ENCODE data around the gene LSP1.

Gene LSP1

GRCh38 chr11:1838426-1839144, 14.3 kb upstream of the LSP1 start, which contains the start of gene TNNI2:
TNNI2 (plus strand) TSS chr11:1838981; CDS start chr11:1839697, 716 bp downstream.
- TF ChIP-seq GATA2 (IDR thresholded peaks at IDR 0.05; ENCODE audit: low read depth, low read length) (no peak), GATA3 (IDR thresholded peaks at IDR 0.05; ENCODE audit: low read depth, low read length) (no peak)

- no peak for TF ChIP-seq GATA3 (IDR thresholded peaks at IDR 0.05; ENCODE audit: low read depth, low read length)
- TF ChIP-seq GATA2 (IDR thresholded peaks at IDR 0.05; ENCODE audit: low read depth, low read length) = no peak
Observed at GRCh38 chr11:1839204-1839923, 13.5 kb upstream of the LSP1 start.

GRCh38 chr11:1839924-1840779, 12.7 kb upstream of the LSP1 start:
- TF ChIP-seq GATA3 (IDR thresholded peaks at IDR 0.05; ENCODE audit: low read depth, low read length) (no peak), GATA2 (IDR thresholded peaks at IDR 0.05; ENCODE audit: low read depth, low read length) (no peak)

- TF ChIP-seq GATA2 (IDR thresholded peaks at IDR 0.05; ENCODE audit: low read depth, low read length) (no peak), GATA3 (IDR thresholded peaks at IDR 0.05; ENCODE audit: low read depth, low read length) (no peak)
Observed at GRCh38 chr11:1840780-1841480, 12.0 kb upstream of the LSP1 start.

- TF ChIP-seq GATA3 (IDR thresholded peaks at IDR 0.05; ENCODE audit: low read depth, low read length) (no peak), GATA2 (IDR thresholded peaks at IDR 0.05; ENCODE audit: low read depth, low read length) (no peak)
Observed at GRCh38 chr11:1841511-1842148, 11.3 kb upstream of the LSP1 start.

GRCh38 chr11:1842149-1843097, 10.5 kb upstream of the LSP1 start:
- TF ChIP-seq GATA2 (IDR thresholded peaks at IDR 0.05; ENCODE audit: low read depth, low read length) = no peak
- no peak for TF ChIP-seq GATA3 (IDR thresholded peaks at IDR 0.05; ENCODE audit: low read depth, low read length)

- TF ChIP-seq GATA3 (IDR thresholded peaks at IDR 0.05; ENCODE audit: low read depth, low read length) (no peak), GATA2 (IDR thresholded peaks at IDR 0.05; ENCODE audit: low read depth, low read length) (no peak)
Observed at GRCh38 chr11:1843098-1843473, 9.8 kb upstream of the LSP1 start.

GRCh38 chr11:1843796-1844195, 9.1 kb upstream of the LSP1 start:
- TF ChIP-seq GATA3 (IDR thresholded peaks at IDR 0.05; ENCODE audit: low read depth, low read length) (no peak), GATA2 (IDR thresholded peaks at IDR 0.05; ENCODE audit: low read depth, low read length) (no peak)

- no peak for TF ChIP-seq GATA3 (IDR thresholded peaks at IDR 0.05; ENCODE audit: low read depth, low read length)
- TF ChIP-seq GATA2 (IDR thresholded peaks at IDR 0.05; ENCODE audit: low read depth, low read length) = no peak
Observed at GRCh38 chr11:1844221-1845094, 8.4 kb upstream of the LSP1 start.

- TF ChIP-seq GATA3 (IDR thresholded peaks at IDR 0.05; ENCODE audit: low read depth, low read length) (no peak), GATA2 (IDR thresholded peaks at IDR 0.05; ENCODE audit: low read depth, low read length) (no peak)
Observed at GRCh38 chr11:1845095-1845429, 7.8 kb upstream of the LSP1 start.
